ENCODE data around the gene HPGDS. TPM values are rescaled to one million over a fixed set of nuclear protein-coding genes. Genes with fewer than 3 reads are reported as not detected.
"Not testable (repeated sequence)": the region's sequence is repeated elsewhere in the genome, so short reads cannot be mapped to it uniquely, and the experiment has no call there.

The HPGDS gene
- total RNA-seq, 1 donor from 2014 or later: not detected

- Mint-ChIP-seq H3K27me3 (no peaks in the 10 kb centered on the region), H3K9me3 (ENCODE audit: low read depth) (no peaks in the 10 kb centered on the region), H3K36me3 (ENCODE audit: insufficient read depth) (no peaks in the 10 kb centered on the region), H3K27ac (no peak overlapping the region), H3K4me1 (ENCODE audit: low read depth) (no peaks in the 10 kb centered on the region), H3K4me3 (ENCODE audit: low read depth) (no peak overlapping the region)
- no peak for TF ChIP-seq CTCF (IDR thresholded peaks at IDR 0.05; ENCODE audit: unreplicated experiment)
- no peak for DNase-seq (ENCODE audit: low spot score, unreplicated experiment)
These were observed 3.8 kb downstream of the HPGDS start for GRCh38 chr4:94338681-94339351.

GRCh38 chr4:94336791-94337190 lies 5.8 kb downstream of the HPGDS start:
- not testable (repeated sequence) for DNase-seq (ENCODE audit: low spot score, unreplicated experiment); H3K9me3 Mint-ChIP-seq (ENCODE audit: low read depth); H3K27me3 Mint-ChIP-seq; H3K27ac Mint-ChIP-seq; H3K4me1 Mint-ChIP-seq (ENCODE audit: low read depth); H3K4me3 Mint-ChIP-seq (ENCODE audit: low read depth); H3K36me3 Mint-ChIP-seq (ENCODE audit: insufficient read depth)

DNA sequence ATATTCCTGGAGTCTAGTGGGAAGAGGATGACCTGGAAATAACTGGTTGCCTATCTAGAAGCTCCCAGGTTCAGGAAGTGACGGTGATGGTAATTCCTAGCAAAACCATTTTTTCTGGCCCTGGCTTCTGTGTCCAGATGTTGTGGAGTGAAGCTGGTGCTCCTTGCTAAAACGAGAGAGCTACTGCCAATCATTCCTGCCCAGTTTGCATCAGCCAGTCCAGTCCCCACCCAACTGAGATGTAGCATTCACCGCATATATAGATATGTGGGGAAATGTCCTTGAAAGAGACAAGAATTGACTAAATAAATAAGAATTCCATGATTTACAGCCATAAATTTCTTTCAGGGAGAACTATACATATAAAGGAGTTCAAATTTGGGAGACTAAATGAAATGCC lies 6.3 kb downstream of the HPGDS start:
- H3K9me3 Mint-ChIP-seq (ENCODE audit: low read depth): no peaks in the 10 kb centered on the region
- H3K36me3 Mint-ChIP-seq (ENCODE audit: insufficient read depth): no peaks in the 10 kb centered on the region
- TF ChIP-seq CTCF (IDR thresholded peaks at IDR 0.05; ENCODE audit: unreplicated experiment): no peak
- peaks cover 7% of the 10 kb centered on the region for H3K4me1 Mint-ChIP-seq (ENCODE audit: low read depth)
- no peaks in the 10 kb centered on the region for H3K27me3 Mint-ChIP-seq
- no peak for DNase-seq (ENCODE audit: low spot score, unreplicated experiment)
- no peak overlapping the region for H3K4me3 Mint-ChIP-seq (ENCODE audit: low read depth)
- H3K27ac Mint-ChIP-seq: no peak overlapping the region

DNA sequence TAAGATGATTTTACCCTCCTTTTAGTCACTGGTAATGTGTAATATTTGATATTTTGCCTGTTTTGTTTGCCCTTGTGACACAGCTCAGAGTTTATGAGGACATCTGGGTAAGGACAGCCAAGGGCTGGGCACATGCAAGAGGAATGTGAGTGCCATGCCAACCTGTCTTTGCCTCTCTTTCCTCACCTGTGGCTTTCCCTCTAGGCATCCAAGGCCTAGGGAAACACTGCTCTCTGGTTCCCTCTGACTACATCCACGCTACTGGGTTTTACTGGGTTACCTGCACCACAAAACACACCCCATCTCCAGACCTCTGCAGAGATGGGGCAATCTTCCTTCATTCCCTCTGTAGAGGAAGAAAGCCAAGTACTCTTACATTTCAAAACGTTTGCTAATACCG lies 7.7 kb downstream of the HPGDS start:
- H3K4me3 Mint-ChIP-seq (ENCODE audit: low read depth): no peak overlapping the region
- no peak overlapping the region for H3K27ac Mint-ChIP-seq
- no peak for TF ChIP-seq CTCF (IDR thresholded peaks at IDR 0.05; ENCODE audit: unreplicated experiment)
- DNase-seq (ENCODE audit: low spot score, unreplicated experiment): no peak
- no peaks in the 10 kb centered on the region for H3K9me3 Mint-ChIP-seq (ENCODE audit: low read depth)
- H3K36me3 Mint-ChIP-seq (ENCODE audit: insufficient read depth): no peaks in the 10 kb centered on the region
- peaks cover 7% of the 10 kb centered on the region for H3K4me1 Mint-ChIP-seq (ENCODE audit: low read depth)
- H3K27me3 Mint-ChIP-seq: peaks cover 1% of the 10 kb centered on the region

DNA sequence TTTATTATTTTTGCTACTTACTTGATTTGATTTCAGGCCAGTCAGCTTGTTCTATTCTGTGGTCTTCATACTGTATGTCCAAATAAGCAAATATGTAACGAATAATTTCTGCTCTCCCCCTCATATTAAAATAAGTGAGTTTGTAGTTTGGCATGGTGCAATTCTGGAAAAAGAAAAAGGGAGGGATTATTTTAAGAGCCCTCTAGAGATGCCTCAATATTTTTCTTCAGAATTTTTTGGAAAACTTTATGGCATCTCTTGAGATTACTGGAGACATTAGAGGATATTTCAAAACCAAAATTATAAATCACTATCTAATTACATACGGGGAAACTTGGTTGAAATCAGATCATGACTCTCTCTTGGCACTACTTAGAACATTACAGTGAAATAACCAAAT lies 8.2 kb downstream of the HPGDS start:
- TF ChIP-seq CTCF (IDR thresholded peaks at IDR 0.05; ENCODE audit: unreplicated experiment): no peak
- no peaks in the 10 kb centered on the region for H3K9me3 Mint-ChIP-seq (ENCODE audit: low read depth)
- H3K27ac Mint-ChIP-seq: no peak overlapping the region
- peaks cover 4% of the 10 kb centered on the region for H3K27me3 Mint-ChIP-seq
- H3K36me3 Mint-ChIP-seq (ENCODE audit: insufficient read depth): no peaks in the 10 kb centered on the region
- peaks cover 7% of the 10 kb centered on the region for H3K4me1 Mint-ChIP-seq (ENCODE audit: low read depth)
- no peak for DNase-seq (ENCODE audit: low spot score, unreplicated experiment)
- H3K4me3 Mint-ChIP-seq (ENCODE audit: low read depth): no peak overlapping the region

- Mint-ChIP-seq H3K4me1 (ENCODE audit: low read depth) (peaks cover 7% of the 10 kb centered on the region), H3K36me3 (ENCODE audit: insufficient read depth) (no peaks in the 10 kb centered on the region), H3K27ac (no peak overlapping the region), H3K9me3 (ENCODE audit: low read depth) (peaks cover under 1% of the 10 kb centered on the region), H3K4me3 (ENCODE audit: low read depth) (no peak overlapping the region), H3K27me3 (peaks cover 4% of the 10 kb centered on the region)
- TF ChIP-seq CTCF (IDR thresholded peaks at IDR 0.05; ENCODE audit: unreplicated experiment): no peak
- DNase-seq (ENCODE audit: low spot score, unreplicated experiment): no peak
These were observed 8.8 kb downstream of the HPGDS start for GRCh38 chr4:94333866-94334265.
